ENCODE measurements around the gene DCANP1.

Gene DCANP1

GRCh38 chr5:135480511-135480910 is 33.4 kb upstream of the DCANP1 start:
- H3K4me3 ChIP-seq (replicated peaks; ENCODE audit: low read depth, low read length): no peak overlapping the region
- DNase-seq (ENCODE audit: extremely low read depth, low read depth): no peak
- TF ChIP-seq CTCF (IDR thresholded peaks at IDR 0.05; ENCODE audit: low read depth, low read length, missing control alignments): no peak

- TF ChIP-seq CTCF (IDR thresholded peaks at IDR 0.05; ENCODE audit: low read depth, low read length, missing control alignments): no peak
- DNase-seq (ENCODE audit: extremely low read depth, low read depth): no peak
- no peak overlapping the region for H3K4me3 ChIP-seq (replicated peaks; ENCODE audit: low read depth, low read length)
Measured at GRCh38 chr5:135478938-135479337, 31.8 kb upstream of the DCANP1 start.

DNA sequence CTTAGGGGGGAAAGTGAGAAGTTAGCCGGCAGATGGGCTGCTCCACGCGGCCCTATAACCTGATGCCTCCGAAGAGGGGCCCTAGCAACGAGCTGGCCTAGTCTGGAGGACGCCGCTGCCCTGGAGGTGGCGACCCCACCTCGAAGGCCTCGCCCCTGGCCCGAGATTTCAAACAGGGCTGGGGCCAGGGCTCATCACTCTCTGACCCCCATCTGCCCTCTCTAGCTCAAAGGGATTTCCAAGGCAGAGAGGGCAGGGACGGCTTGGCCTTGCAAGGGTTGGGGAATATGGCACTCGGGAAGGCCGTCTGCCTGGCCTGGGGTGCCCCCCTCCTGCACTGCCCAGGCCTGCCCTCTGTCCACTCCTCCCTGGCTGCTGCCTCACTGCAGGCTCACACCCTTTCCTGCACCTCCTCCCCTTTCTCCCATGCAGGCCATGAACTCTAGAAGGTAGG is 30.5 kb upstream of the DCANP1 start:
- H3K4me3 ChIP-seq (replicated peaks; ENCODE audit: low read depth, low read length): no peak overlapping the region
- no peak for DNase-seq (ENCODE audit: extremely low read depth, low read depth)
- TF ChIP-seq CTCF (IDR thresholded peaks at IDR 0.05; ENCODE audit: low read depth, low read length, missing control alignments): no peak

DNA sequence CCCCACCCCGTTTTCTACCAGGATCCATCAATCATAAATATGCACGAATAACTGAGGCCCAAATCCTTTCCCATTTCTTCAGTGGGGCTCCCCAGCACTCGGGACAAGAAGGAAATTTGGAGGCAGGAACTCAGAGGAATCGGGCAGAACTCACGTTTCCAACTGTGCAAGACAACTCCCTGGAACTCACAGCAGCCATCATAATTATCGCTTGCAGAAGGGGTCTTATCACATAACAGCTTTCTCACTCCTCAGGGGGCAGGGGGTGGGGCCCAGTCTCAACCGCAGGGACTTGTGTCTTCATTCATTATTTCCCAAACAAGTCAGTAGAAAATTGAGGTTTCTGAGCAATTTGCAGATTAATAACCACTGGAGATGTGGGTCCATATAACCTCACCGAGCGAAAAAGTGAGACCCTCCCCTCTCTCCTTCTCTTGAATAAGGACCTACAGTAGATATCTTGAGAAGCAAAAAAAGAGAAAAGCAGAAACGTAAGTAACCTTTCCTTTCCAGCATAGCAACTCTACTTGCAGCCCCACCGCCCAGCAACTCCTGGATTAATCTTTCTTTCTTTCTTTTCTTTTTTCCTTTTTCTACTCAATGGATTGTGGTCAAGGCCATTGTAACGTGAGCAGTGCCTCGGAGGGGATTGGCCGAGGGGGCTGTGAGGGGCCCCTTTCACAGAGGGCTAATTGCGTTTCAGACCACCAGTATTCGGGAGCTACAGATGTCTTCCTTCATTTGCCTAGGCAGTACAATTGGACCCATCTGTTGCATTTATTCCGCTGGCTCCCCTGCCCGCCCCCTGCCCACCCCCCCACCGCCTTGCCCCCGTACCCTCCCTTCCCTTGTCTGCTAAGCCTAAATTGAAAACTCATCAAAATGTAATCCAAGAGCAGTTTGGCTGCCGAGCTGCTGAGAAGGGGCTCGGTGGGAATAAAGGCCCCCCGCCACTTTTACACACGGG is 29.8 kb upstream of the DCANP1 start:
- no peak for TF ChIP-seq CTCF (IDR thresholded peaks at IDR 0.05; ENCODE audit: low read depth, low read length, missing control alignments)
- DNase-seq (ENCODE audit: extremely low read depth, low read depth): no peak

GRCh38 chr5:135473956-135474670 is 27.0 kb upstream of the DCANP1 start:
- no peak overlapping the region for H3K4me3 ChIP-seq (replicated peaks; ENCODE audit: low read depth, low read length)
- no peak for TF ChIP-seq CTCF (IDR thresholded peaks at IDR 0.05; ENCODE audit: low read depth, low read length, missing control alignments)
- no peak for DNase-seq (ENCODE audit: extremely low read depth, low read depth)

More for the DNA sequence above, 29.8 kb upstream of the DCANP1 start:
- H3K4me3 ChIP-seq (replicated peaks; ENCODE audit: low read depth, low read length): no peak overlapping the region

DNA sequence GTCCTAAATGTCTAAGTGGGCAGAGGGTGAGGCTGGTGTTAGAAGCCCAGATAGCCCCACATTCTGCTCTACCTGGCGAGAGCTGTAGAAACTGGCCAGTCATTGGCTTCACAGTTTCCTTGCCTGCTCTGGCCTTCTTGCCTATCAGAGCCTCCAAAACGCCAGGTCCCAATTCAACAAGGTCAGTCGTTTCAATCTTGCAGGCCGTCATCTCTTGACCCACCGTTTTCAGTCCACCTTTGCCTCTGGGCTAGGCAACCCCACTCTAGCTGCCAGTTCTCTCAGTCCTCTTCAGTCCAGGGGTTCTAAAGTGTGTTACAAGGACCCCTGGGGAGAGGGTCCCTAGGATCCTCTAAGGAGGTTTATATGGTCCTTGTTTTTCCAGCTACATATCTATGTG is 25.0 kb upstream of the DCANP1 start:
- no peak for TF ChIP-seq CTCF (IDR thresholded peaks at IDR 0.05; ENCODE audit: low read depth, low read length, missing control alignments)
- H3K4me3 ChIP-seq (replicated peaks; ENCODE audit: low read depth, low read length): no peak overlapping the region
- no peak for DNase-seq (ENCODE audit: extremely low read depth, low read depth)

Measured in HFF-Myc (cell line).